GM23248 (cell line): Measurements from ENCODE around the gene CACNB3.

Experiments used
- EZH2 ChIP-seq: fragments of 200-600 bp; sonication (generic); IDR thresholded peaks from 2 replicates; pipeline ENCODE4 v1.6.1; 2018; ENCODE audit warnings: antibody characterized with exemption, mild to moderate bottlenecking; ENCODE audit not compliant: insufficient read depth, poor library complexity, severe bottlenecking
- EZH2phosphoT487 ChIP-seq: fragments of 200-600 bp; sonication (generic); IDR thresholded peaks from 2 replicates; pipeline ENCODE4 v1.6.1; 2018; ENCODE audit warnings: antibody characterized with exemption, moderate library complexity, mild to moderate bottlenecking, low read depth; ENCODE audit not compliant: insufficient read depth

DNA sequence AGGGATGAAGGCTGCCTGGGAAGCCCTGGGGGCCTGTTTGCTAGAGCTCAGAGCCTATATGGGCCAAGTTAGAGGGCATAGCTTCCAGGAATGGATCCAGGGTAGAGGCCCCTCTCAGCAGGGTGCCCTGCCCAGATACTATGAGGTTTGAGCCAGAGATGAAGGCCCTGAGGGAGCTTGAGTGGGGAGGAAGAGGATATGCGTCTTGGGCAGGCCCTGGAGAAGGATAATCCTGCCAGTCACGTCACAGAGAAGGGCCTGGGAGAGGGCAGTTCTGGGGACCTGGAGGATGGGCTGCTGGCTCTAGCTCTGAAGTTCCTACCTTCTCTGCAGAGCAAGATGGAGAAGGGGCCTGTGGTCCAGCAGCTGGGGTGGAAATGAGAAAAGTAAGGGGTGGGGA is 5.9 kb upstream of the CACNB3 start:
- TF ChIP-seq EZH2 (no peak), EZH2phosphoT487 (no peak)
